HCT116 (cell line): ENCODE results near the gene CDC14A. TPM values are rescaled to one million over a fixed set of nuclear protein-coding genes. Genes with fewer than 3 reads are reported as not detected.

ENCODE experiments used
- ATAC-seq: fragments of 200-7000 bp; cut with Tn5 transposase; 2 replicates; pipeline ENCODE4 v1.9.1; 2020; ENCODE audit warnings: mild to moderate bottlenecking, moderate library complexity
- Bru-seq: library from RNA; stranded (reverse); fragments of 400-500 nt; gene quantifications from one replicate; lab custom pipeline; 2021; lab: Mats Ljungman, UMichigan
- BruChase-seq, 2 experiments: library from RNA; stranded (reverse); fragments of 400-500 nt; gene quantifications; one replicate each; lab custom pipeline; 2021; lab: Mats Ljungman, UMichigan
- BruUV-seq: library from RNA; stranded (reverse); fragments of 400-500 nt; replicated peaks from 2 replicates; lab custom pipeline; 2021; lab: Mats Ljungman, UMichigan
- CTCF ChIA-PET: fragments of 300-600 bp; sonication (Branson Sonifier 250); formaldehyde crosslinking; loops from one replicate; lab custom pipeline; 2021; ENCODE audit warnings: antibody characterized with exemption; lab: Charles Lee
- POLR2A ChIA-PET: fragments of 300-600, 350-600 bp; sonication (Branson Sonifier 250); formaldehyde crosslinking; loops from one replicate; lab custom pipeline; 2021; ENCODE audit warnings: antibody characterized with exemption; lab: Charles Lee
- RAD21 ChIA-PET, 2 experiments: fragments of 300-600 bp; sonication (Branson Sonifier 250); formaldehyde crosslinking; loops; one replicate each; lab custom pipeline; 2023; ENCODE audit warnings: low total read pairs in 2 of 2; ENCODE audit not compliant: uncharacterized antibody in 2 of 2, unreplicated experiment in 2 of 2, low non-redundant PET in 1 of 2; lab: Charles Lee
- DNase-seq: peaks from one replicate; pipeline ENCODE4 v3.0.0-alpha.2; 2010; ENCODE audit warnings: low read depth, low spot score
- H2AFZ ChIP-seq: fragments of 200-600 bp; shearing (Covaris generic), sonication (generic); 2 replicates; pipeline ENCODE4 v1.6.1; 2017; ENCODE audit warnings: low read depth, mixed run types, mixed read lengths, antibody characterized with exemption, low read length; ENCODE audit not compliant: poor library complexity, severe bottlenecking
- H3K27ac ChIP-seq: 2 replicates; pipeline ENCODE4 v1.5.1; 2012; ENCODE audit warnings: low read depth, low read length
- H3K27me3 ChIP-seq: fragments of 200-600 bp; sonication (generic); 2 replicates; pipeline ENCODE4 v1.6.1; 2016; ENCODE audit warnings: mixed run types, low read length, mixed read lengths; ENCODE audit not compliant: insufficient read depth
- H3K36me3 ChIP-seq, 2 experiments: fragments of 200-500 bp in 1 of 2; fragments of 200-600 bp in 1 of 2; sonication (Bioruptor generic) in 1 of 2; sonication (generic) in 1 of 2; 2 replicates each; pipeline versions ENCODE4 v1.5.1 to v1.6.1; 2014 to 2016; ENCODE audit warnings: low read length in 2 of 2, inconsistent platforms in 1 of 2, mixed read lengths in 1 of 2, mixed run types in 1 of 2; ENCODE audit not compliant: insufficient read depth in 2 of 2, control insufficient read depth in 1 of 2
- H3K4me1 ChIP-seq, 2 experiments: fragments of 200-600 bp in 1 of 2; sonication (generic) in 1 of 2; 2 replicates each; pipeline versions ENCODE4 v1.5.1 to v1.6.1; 2012 to 2017; ENCODE audit warnings: low read length in 2 of 2, inconsistent platforms in 1 of 2, mild to moderate bottlenecking in 1 of 2, mixed read lengths in 1 of 2, mixed run types in 1 of 2, moderate library complexity in 1 of 2; ENCODE audit not compliant: insufficient read depth in 2 of 2, control insufficient read depth in 1 of 2
- H3K4me2 ChIP-seq: fragments of 200-600 bp; sonication (generic); 2 replicates; pipeline ENCODE4 v1.6.1; 2017; ENCODE audit warnings: mixed run types, low read length, mixed read lengths
- H3K4me3 ChIP-seq, 2 experiments: fragments of 200-600 bp in 1 of 2; sonication (generic) in 1 of 2; replicated peaks in 1 of 2; 2 replicates each; pipeline ENCODE4 v1.5.1; 2011 to 2016; ENCODE audit warnings: low read length in 2 of 2, control low read depth in 1 of 2, low read depth in 1 of 2, mild to moderate bottlenecking in 1 of 2, mixed read lengths in 1 of 2, mixed run types in 1 of 2
- H3K79me2 ChIP-seq: fragments of 200-600 bp; sonication (generic); 2 replicates; pipeline ENCODE4 v1.6.1; 2017; ENCODE audit warnings: mild to moderate bottlenecking, mixed run types, low read length, moderate library complexity, mixed read lengths; ENCODE audit not compliant: insufficient read depth
- H3K9ac ChIP-seq: fragments of 200-600 bp; sonication (generic); 2 replicates; pipeline ENCODE4 v1.6.1; 2016; ENCODE audit warnings: low read length, mixed read lengths
- H3K9me2 ChIP-seq: fragments of 200-600 bp; sonication (generic), shearing (Covaris generic); 2 replicates; pipeline ENCODE4 v1.6.1; 2017; ENCODE audit warnings: mixed run types, mild to moderate bottlenecking, moderate library complexity; ENCODE audit not compliant: insufficient read depth
- H3K9me3 ChIP-seq, 2 experiments: fragments of 200-500 bp in 1 of 2; fragments of 200-600 bp in 1 of 2; sonication (Bioruptor generic) in 1 of 2; sonication (generic) in 1 of 2; 2 replicates each; pipeline ENCODE4 v1.6.1; 2014 to 2017; ENCODE audit warnings: low read length in 2 of 2, mixed read lengths in 2 of 2, inconsistent platforms in 1 of 2, low read depth in 1 of 2, mild to moderate bottlenecking in 1 of 2, mixed run types in 1 of 2, moderate library complexity in 1 of 2; ENCODE audit not compliant: control insufficient read depth in 1 of 2, insufficient read depth in 1 of 2
- H4K20me1 ChIP-seq: fragments of 200-600 bp; sonication (generic), shearing (Covaris generic); 2 replicates; pipeline ENCODE4 v1.6.1; 2017; ENCODE audit warnings: mixed run types, mild to moderate bottlenecking, moderate library complexity; ENCODE audit not compliant: insufficient read depth
- CBX3 ChIP-seq: IDR thresholded peaks from 2 replicates; pipeline ENCODE4 v1.6.1; 2012; ENCODE audit warnings: low read depth
- CEBPB ChIP-seq: IDR thresholded peaks from 2 replicates; pipeline ENCODE4 v1.6.1; 2012; ENCODE audit warnings: low read depth
- EGR1 ChIP-seq: IDR thresholded peaks from 2 replicates; pipeline ENCODE4 v1.6.1; 2012; ENCODE audit warnings: low read depth
- EZH2phosphoT487 ChIP-seq: fragments of 200-600 bp; IDR thresholded peaks from 2 replicates; pipeline ENCODE4 v1.6.1; 2018; ENCODE audit warnings: antibody characterized with exemption, borderline replicate concordance
- FOSL1 ChIP-seq: IDR thresholded peaks from 2 replicates; pipeline ENCODE4 v1.6.1; 2012; ENCODE audit warnings: low read depth
- JUND ChIP-seq: IDR thresholded peaks from 2 replicates; pipeline ENCODE4 v1.6.1; 2012
- POLR2A ChIP-seq: IDR thresholded peaks from 2 replicates; pipeline ENCODE4 v1.7.0; 2011; ENCODE audit warnings: borderline replicate concordance; ENCODE audit not compliant: insufficient read depth, insufficient read length; ENCODE audit errors: extremely low read depth
- POLR2AphosphoS5 ChIP-seq: IDR thresholded peaks from 2 replicates; pipeline ENCODE4 v1.6.1; 2011; ENCODE audit warnings: mild to moderate bottlenecking, low read depth, low read length, moderate library complexity
- RAD21 ChIP-seq: IDR thresholded peaks from 2 replicates; pipeline ENCODE4 v1.6.1; 2012; ENCODE audit warnings: low read depth, mild to moderate bottlenecking
- SIN3A ChIP-seq: IDR thresholded peaks from 2 replicates; pipeline ENCODE4 v1.6.1; 2012; ENCODE audit warnings: low read depth
- SP1 ChIP-seq: IDR thresholded peaks from 2 replicates; pipeline ENCODE4 v1.6.1; 2012; ENCODE audit warnings: low read depth
- SRF ChIP-seq: IDR thresholded peaks from 2 replicates; pipeline ENCODE4 v1.6.1; 2012; ENCODE audit warnings: low read depth
- TCF7L2 ChIP-seq: IDR thresholded peaks from 2 replicates; pipeline ENCODE4 v1.7.0; 2011; ENCODE audit warnings: borderline replicate concordance, inconsistent platforms; ENCODE audit not compliant: insufficient read depth, insufficient read length; ENCODE audit errors: extremely low read depth
- YY1 ChIP-seq: IDR thresholded peaks from 2 replicates; pipeline ENCODE4 v1.6.1; 2011; ENCODE audit warnings: low read length, low read depth, moderate library complexity, mild to moderate bottlenecking; ENCODE audit not compliant: insufficient replicate concordance; ENCODE audit errors: extremely low read depth
- ZNF274 ChIP-seq: fragments of 200-500 bp; sonication (Bioruptor generic); IDR thresholded peaks from 2 replicates; pipeline ENCODE4 v1.6.1; 2014; ENCODE audit warnings: mild to moderate bottlenecking, low read depth, low read length, inconsistent platforms
- intact Hi-C: fragments of 100-400 bp; cut with micrococcal nuclease; formaldehyde crosslinking; loops from 2 replicates; pipeline ENCODE4 v1.10.0; 2022
- long read RNA-seq: library from polyadenylated mRNA; unstranded; transcript quantifications from one replicate; pipeline ENCODE4 v2.0.0, GENCODE V29; 2021; ENCODE audit not compliant: unreplicated experiment
- polyA plus RNA-seq: library from polyadenylated mRNA; unstranded; fragments of >200 nt; gene quantifications from 2 replicates; pipeline ENCODE4 v1.2.1, GENCODE V29; 2012; ENCODE audit warnings: missing spikeins
- total RNA-seq: library from RNA; stranded (reverse); gene quantifications from one replicate; pipeline ENCODE4 v1.2.1, GENCODE V29; 2021; ENCODE audit not compliant: unreplicated experiment
- TF ChIP-seq, protein P1 (sequence below): IDR thresholded peaks from 2 replicates; pipeline ENCODE4 v1.6.1; 2012
- TF ChIP-seq, protein P2 (sequence below), 3 experiments: fragments of 200-600 bp in 1 of 3; sonication (generic) in 1 of 3; IDR thresholded peaks in 2 of 3; conservative IDR thresholded peaks in 1 of 3; 2 replicates each; pipeline ENCODE4 v1.5.1; 2012 to 2017; ENCODE audit warnings: low read depth in 2 of 3, low read length in 2 of 3, antibody characterized with exemption in 1 of 3, borderline replicate concordance in 1 of 3, control low read depth in 1 of 3, mild to moderate bottlenecking in 1 of 3, mixed read lengths in 1 of 3, mixed run types in 1 of 3, moderate library complexity in 1 of 3; ENCODE audit not compliant: insufficient read depth in 1 of 3
- TF ChIP-seq, protein P3 (sequence below): IDR thresholded peaks from 2 replicates; pipeline ENCODE4 v1.6.1; 2012

The CDC14A gene
- total RNA-seq, result 5.1 TPM
- polyA plus RNA-seq, result 1.4 and 2.0 TPM in 2 replicates
- percentile 58 among the genes with signal in this experiment for Bru-seq, nascent RNA
- percentile 33 among the genes with signal in this experiment for BruChase-seq, experiment 1, labeled RNA remaining after a 6-hour chase
- BruChase-seq, experiment 2, labeled RNA remaining after a 2-hour chase, result percentile 48 among the genes with signal in this experiment
- long read RNA-seq, full-length matches to known transcripts, result 4 of 7 reads
- long read RNA-seq, partial matches to known transcripts, result 1 of 7 reads
- long read RNA-seq, other reads (novel, unspliced or antisense), result 2 of 7 reads

- H3K4me3 ChIP-seq, result peak within 1 kb of the TSS; percentile 72 to 89
- H3K36me3 ChIP-seq, result peaks cover 0 to 2% of the 10 kb centered on the region in 2 experiments; a peak in 1 of 4 replicates
- intact Hi-C loops, result loop anchor here (2.0 to 10.0 kb wide), 3 partner anchors 100 to 378 kb away; partner anchors contain the start of genes SASS6 and TRMT13
- no peaks in the 10 kb centered on the region for H3K9me2 ChIP-seq
- H3K27ac ChIP-seq, result peak within 1 kb of the TSS; percentile 84
- peak within 1 kb of the TSS; percentile 75 for H2AFZ ChIP-seq
- no peaks in the 10 kb centered on the region for H3K9me3 ChIP-seq
- TF ChIP-seq SIN3A, result peak; percentile 63
- TF ChIP-seq POLR2AphosphoS5, result peak; percentile 90
- peak; percentile 86 for TF ChIP-seq YY1
- TF ChIP-seq CBX3, result 0 out of 2 replicates have a peak, but pooled peaks have one; percentile 14
- no peak for TF ChIP-seq CEBPB
- TF ChIP-seq FOSL1, result no peak
- no peak for TF ChIP-seq RAD21
- TF ChIP-seq EGR1, result peak; percentile 66
- TF ChIP-seq, protein P1, sequence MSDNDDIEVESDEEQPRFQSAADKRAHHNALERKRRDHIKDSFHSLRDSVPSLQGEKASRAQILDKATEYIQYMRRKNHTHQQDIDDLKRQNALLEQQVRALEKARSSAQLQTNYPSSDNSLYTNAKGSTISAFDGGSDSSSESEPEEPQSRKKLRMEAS, result peak; percentile 70
- TF ChIP-seq EZH2phosphoT487, result no peak
- peak; percentile 63 for TF ChIP-seq TCF7L2
- TF ChIP-seq, protein P2, sequence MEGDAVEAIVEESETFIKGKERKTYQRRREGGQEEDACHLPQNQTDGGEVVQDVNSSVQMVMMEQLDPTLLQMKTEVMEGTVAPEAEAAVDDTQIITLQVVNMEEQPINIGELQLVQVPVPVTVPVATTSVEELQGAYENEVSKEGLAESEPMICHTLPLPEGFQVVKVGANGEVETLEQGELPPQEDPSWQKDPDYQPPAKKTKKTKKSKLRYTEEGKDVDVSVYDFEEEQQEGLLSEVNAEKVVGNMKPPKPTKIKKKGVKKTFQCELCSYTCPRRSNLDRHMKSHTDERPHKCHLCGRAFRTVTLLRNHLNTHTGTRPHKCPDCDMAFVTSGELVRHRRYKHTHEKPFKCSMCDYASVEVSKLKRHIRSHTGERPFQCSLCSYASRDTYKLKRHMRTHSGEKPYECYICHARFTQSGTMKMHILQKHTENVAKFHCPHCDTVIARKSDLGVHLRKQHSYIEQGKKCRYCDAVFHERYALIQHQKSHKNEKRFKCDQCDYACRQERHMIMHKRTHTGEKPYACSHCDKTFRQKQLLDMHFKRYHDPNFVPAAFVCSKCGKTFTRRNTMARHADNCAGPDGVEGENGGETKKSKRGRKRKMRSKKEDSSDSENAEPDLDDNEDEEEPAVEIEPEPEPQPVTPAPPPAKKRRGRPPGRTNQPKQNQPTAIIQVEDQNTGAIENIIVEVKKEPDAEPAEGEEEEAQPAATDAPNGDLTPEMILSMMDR (IDR thresholded peaks at IDR 0.05 in 2 of 3, conservative IDR thresholded peaks at IDR 0.05 in 1 of 3; ENCODE audit: borderline replicate concordance in 1 of 3, insufficient read depth in 1 of 3, low read depth in 2 of 3, low read length in 2 of 3), result no peak
- TF ChIP-seq, protein P3, sequence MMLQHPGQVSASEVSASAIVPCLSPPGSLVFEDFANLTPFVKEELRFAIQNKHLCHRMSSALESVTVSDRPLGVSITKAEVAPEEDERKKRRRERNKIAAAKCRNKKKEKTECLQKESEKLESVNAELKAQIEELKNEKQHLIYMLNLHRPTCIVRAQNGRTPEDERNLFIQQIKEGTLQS, result no peak
- TF ChIP-seq POLR2A, result peak; percentile 75
- no peak for TF ChIP-seq JUND
- TF ChIP-seq ZNF274, result no peak
- TF ChIP-seq SRF, result peak; percentile 69
- peak; percentile 81 for TF ChIP-seq SP1
- TF ChIP-seq, all 23 proteins: peak for 10
- Histone ChIP-seq H3K4me1 (peaks cover 27 to 45% of the 10 kb centered on the region in 2 experiments), H4K20me1 (no peaks in the 10 kb centered on the region), H3K4me2 (peak within 1 kb of the TSS; percentile 97), H3K9ac (peak within 1 kb of the TSS; percentile 72), H3K27me3 (no peaks in the 10 kb centered on the region), H3K79me2 (no peaks in the 10 kb centered on the region)
- POLR2A ChIA-PET, result interaction anchor here (1.2 to 1.5 kb wide), 2 partner anchors 86 to 103 kb away, joined by 3 to 4 read pairs; partner anchors contain the start of genes DBT and RTCA
- CTCF ChIA-PET, result no interaction called here
- no TSS peak for BruUV-seq
- ATAC-seq (peak; percentile 78), DNase-seq (peak; percentile 95)
- RAD21 ChIA-PET, result no interaction called here
These were observed at the start of gene CDC14A for GRCh38 chr1:100352267-100353070. Gene CDC14A (plus strand): TSS chr1:100352506. CDS start chr1:100352955, 449 bp downstream.
